ENCODE data around the gene SBK2.
A peak's percentile ranks its signal among the peaks of the same experiment; 100 is the strongest.

Gene SBK2

DNA sequence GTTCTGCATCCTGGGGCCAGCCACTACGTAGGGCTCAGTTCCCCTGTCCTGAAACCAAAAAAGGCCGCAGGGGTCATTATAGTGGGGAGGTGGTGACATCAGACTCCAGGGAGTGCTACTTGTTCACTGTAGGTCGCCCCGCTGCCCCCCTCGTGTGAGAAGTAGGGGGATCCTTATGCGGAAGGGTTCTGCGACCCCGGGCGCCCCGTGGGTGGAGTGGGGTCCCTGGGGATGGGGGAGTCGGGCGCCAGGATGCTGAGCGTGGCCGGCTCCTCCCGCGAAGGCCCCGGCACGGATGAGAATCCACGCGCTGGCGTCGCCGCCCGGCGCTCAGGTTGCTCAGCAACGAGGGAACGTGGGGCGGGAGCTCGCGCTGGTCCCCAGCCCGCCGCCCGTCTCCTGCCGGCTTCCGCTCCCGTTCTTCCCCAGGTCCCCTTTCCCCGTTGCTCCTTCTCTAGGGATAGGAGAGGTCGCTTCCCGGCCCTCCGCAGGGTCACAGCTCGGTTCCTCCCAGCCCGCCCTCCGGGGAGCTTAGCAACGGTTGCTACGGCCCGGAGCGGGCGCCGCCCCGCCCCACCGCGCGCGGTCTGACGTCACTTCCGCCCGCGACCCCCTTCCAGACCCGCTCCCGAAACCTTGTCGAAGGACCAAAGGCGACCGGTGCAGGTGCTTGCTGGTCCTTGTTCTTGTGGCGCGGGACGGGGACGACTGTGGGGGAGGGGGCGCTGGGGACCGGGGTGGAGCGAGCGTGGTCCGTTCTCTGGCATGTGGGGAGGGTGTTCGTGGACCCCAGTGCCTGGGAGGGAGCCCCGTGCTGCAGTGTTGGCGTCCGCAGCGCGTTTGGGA is 52.1 kb downstream of the SBK2 start, which contains the start of gene NAT14:
TSS of gene NAT14 (plus strand) at position 596 of the 846 bp plus-strand sequence. CDS start 521 bp downstream, outside the sequence.
- peaks cover 10% of the 10 kb centered on the region for H3K36me3 ChIP-seq
- no peaks in the 10 kb centered on the region for H3K9me3 ChIP-seq (ENCODE audit: severe bottlenecking)
- peak; percentile 77 for DNase-seq
- TF ChIP-seq, protein P1, sequence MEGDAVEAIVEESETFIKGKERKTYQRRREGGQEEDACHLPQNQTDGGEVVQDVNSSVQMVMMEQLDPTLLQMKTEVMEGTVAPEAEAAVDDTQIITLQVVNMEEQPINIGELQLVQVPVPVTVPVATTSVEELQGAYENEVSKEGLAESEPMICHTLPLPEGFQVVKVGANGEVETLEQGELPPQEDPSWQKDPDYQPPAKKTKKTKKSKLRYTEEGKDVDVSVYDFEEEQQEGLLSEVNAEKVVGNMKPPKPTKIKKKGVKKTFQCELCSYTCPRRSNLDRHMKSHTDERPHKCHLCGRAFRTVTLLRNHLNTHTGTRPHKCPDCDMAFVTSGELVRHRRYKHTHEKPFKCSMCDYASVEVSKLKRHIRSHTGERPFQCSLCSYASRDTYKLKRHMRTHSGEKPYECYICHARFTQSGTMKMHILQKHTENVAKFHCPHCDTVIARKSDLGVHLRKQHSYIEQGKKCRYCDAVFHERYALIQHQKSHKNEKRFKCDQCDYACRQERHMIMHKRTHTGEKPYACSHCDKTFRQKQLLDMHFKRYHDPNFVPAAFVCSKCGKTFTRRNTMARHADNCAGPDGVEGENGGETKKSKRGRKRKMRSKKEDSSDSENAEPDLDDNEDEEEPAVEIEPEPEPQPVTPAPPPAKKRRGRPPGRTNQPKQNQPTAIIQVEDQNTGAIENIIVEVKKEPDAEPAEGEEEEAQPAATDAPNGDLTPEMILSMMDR (IDR thresholded peaks at IDR 0.05; ENCODE audit: low read depth, low read length), result no peak
- H3K27ac ChIP-seq, result peak within 1 kb of the TSS; percentile 84
- H3K4me3 ChIP-seq (ENCODE audit: low read depth, low read length), result peak within 1 kb of the TSS; percentile 67
- no peaks in the 10 kb centered on the region for H3K27me3 ChIP-seq (ENCODE audit: insufficient read depth, low read depth, severe bottlenecking)

DNA sequence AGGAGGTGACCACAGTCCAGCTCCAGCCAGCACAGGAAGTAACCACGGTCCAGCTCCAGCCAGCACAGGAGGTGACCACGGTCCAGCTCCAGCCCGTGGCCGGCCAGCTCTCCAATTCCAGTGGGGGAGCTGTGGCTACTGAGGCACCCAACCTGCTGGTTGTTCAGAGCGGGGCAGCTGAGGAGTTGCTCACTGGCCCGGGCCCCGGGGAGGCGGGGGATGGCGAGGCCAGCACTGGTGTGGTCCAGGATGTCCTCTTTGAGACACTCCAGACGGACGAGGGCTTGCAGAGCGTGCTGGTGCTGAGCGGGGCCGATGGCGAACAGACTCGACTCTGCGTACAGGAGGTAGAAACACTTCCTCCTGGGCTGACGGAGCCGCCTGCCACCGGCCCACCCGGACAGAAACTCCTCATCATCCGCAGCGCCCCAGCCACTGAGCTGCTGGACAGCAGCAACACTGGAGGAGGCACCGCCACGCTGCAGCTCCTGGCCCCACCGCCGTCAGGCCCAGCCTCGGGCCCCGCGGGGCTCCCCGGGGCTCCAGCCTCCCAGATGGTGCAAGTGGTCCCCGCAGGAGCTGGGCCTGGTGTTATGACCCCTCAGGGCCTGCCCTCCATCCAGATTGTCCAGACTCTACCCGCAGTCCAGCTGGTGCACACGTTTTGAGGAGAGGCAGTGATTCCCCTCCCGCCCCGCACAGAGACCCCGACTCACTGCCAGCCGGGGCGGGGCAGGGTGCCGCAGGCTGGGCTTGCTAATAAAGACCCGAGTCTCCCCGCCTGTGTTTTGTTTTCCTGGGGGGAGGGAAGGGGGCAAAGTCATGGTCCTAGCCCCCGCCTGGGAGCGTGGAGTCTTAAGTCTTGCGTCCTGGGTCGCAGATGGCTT is 53.0 kb downstream of the SBK2 start:
- Histone ChIP-seq H3K36me3 (peaks cover 10% of the 10 kb centered on the region), H3K27me3 (ENCODE audit: insufficient read depth, low read depth, severe bottlenecking) (no peaks in the 10 kb centered on the region), H3K4me3 (ENCODE audit: low read depth, low read length) (peak overlapping the region; percentile 67; the same call in 1 of the 2 replicates), H3K27ac (no peak overlapping the region; the same call in 1 of the 2 replicates), H3K9me3 (ENCODE audit: severe bottlenecking) (no peaks in the 10 kb centered on the region)
- no peak for DNase-seq
- TF ChIP-seq, protein P1 (IDR thresholded peaks at IDR 0.05; ENCODE audit: low read depth, low read length), result no peak

DNA sequence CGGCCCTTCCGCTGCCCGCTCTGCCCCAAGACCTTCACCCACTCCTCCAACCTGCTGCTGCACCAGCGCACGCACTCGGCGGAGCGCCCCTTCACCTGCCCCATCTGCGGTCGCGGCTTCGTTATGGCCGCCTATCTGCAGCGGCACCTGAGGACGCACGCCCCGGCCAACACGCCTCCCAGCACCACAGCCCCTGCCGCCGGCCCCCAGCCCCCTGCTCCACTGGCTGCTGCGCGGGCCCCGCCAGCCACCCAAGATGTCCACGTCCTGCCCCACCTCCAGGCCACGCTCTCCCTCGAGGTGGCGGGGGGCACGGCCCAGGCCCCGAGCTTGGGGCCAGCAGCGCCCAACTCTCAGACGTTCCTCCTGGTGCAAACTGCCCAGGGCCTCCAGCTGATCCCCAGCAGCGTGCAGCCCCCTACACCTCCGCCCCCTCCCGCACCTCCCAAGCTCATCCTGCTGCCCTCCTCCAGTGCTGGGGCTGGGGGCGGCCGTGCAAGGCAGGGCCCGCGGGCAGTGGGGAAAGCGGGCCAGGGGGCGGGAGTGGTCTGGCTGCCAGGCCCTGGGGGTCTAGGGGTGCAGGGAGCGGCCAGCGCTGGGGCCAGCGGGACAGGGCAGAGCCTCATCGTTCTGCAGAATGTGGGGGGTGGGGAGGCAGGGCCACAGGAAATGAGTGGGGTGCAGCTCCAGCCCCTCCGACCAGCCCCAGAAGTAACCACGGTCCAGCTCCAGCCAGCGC is 53.8 kb downstream of the SBK2 start:
- no peaks in the 10 kb centered on the region for H3K27me3 ChIP-seq (ENCODE audit: insufficient read depth, low read depth, severe bottlenecking)
- DNase-seq, result no peak
- no peak overlapping the region for H3K4me3 ChIP-seq (ENCODE audit: low read depth, low read length)
- H3K27ac ChIP-seq, result no peak overlapping the region
- peaks cover 10% of the 10 kb centered on the region for H3K36me3 ChIP-seq
- no peaks in the 10 kb centered on the region for H3K9me3 ChIP-seq (ENCODE audit: severe bottlenecking)
- TF ChIP-seq, protein P1 (IDR thresholded peaks at IDR 0.05; ENCODE audit: low read depth, low read length), result no peak

DNA sequence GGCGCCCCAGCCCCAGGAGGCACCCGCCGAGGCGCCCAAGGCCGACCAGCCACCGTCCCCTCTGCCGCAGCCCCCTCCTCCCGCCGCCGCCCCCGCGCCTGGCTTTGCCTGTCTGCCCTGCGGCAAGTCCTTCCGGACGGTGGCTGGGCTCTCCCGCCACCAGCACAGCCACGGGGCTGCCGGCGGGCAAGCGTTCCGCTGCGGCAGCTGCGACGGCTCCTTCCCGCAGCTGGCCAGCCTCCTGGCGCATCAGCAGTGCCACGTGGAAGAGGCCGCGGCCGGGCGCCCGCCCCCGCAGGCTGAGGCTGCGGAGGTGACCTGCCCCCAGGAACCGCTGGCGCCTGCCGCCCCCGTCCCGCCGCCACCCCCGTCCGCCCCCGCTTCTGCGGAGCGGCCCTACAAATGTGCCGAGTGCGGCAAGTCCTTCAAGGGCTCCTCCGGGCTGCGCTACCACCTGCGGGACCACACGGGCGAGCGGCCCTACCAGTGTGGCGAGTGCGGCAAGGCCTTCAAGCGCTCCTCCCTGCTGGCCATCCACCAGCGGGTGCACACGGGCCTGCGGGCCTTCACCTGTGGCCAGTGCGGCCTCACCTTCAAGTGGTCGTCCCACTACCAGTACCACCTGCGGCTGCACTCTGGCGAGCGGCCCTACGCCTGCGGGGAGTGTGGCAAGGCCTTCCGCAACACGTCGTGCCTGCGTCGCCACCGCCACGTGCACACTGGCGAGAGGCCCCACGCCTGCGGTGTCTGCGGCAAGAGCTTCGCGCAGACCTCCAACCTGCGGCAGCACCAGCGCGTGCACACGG is 54.6 kb downstream of the SBK2 start:
- no peak for DNase-seq
- TF ChIP-seq, protein P1 (IDR thresholded peaks at IDR 0.05; ENCODE audit: low read depth, low read length), result no peak
- Histone ChIP-seq H3K36me3 (peaks cover 10% of the 10 kb centered on the region), H3K9me3 (ENCODE audit: severe bottlenecking) (no peaks in the 10 kb centered on the region), H3K27ac (no peak overlapping the region), H3K27me3 (ENCODE audit: insufficient read depth, low read depth, severe bottlenecking) (no peaks in the 10 kb centered on the region), H3K4me3 (ENCODE audit: low read depth, low read length) (no peak overlapping the region)

DNA sequence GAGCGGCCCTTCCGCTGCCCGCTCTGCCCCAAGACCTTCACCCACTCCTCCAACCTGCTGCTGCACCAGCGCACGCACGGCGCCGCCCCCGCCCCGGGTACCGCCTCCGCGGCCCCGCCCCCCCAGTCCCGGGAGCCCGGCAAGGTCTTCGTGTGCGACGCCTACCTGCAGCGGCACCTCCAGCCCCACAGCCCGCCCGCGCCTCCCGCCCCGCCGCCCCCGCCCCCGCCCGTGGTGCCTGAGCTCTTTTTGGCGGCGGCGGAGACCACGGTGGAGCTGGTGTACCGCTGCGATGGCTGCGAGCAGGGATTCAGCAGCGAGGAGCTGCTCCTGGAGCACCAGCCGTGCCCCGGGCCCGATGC is 55.2 kb downstream of the SBK2 start:
- Histone ChIP-seq H3K27ac (no peak overlapping the region), H3K27me3 (ENCODE audit: insufficient read depth, low read depth, severe bottlenecking) (no peaks in the 10 kb centered on the region), H3K4me3 (ENCODE audit: low read depth, low read length) (no peak overlapping the region), H3K9me3 (ENCODE audit: severe bottlenecking) (no peaks in the 10 kb centered on the region), H3K36me3 (peaks cover 10% of the 10 kb centered on the region)
- TF ChIP-seq, protein P1 (IDR thresholded peaks at IDR 0.05; ENCODE audit: low read depth, low read length), result no peak
- DNase-seq, result no peak

Data from WERI-Rb-1 (cell line).